HepG2 (cell line): ENCODE measurements around the gene CHCHD5. TPM values are rescaled to one million over a fixed set of nuclear protein-coding genes. Genes with fewer than 3 reads are reported as not detected.
A peak's percentile ranks its signal among the peaks of the same experiment; 100 is the strongest.

Experiments used
- AKNA ChIP-seq: sonication (generic); formaldehyde crosslinking; IDR thresholded peaks from 2 replicates; pipeline ENCODE4 v1.4.0; 2020; ENCODE audit warnings: missing genetic modification reagents, borderline replicate concordance
- ATF5 ChIP-seq: sonication (generic); formaldehyde crosslinking; IDR thresholded peaks from 2 replicates; pipeline ENCODE4 v1.4.0; 2020; ENCODE audit warnings: mild to moderate bottlenecking, low read depth, missing genetic modification reagents
- CBX1 ChIP-seq: IDR thresholded peaks from one replicate; pipeline ENCODE4 v1.6.1; 2016; ENCODE audit warnings: antibody characterized with exemption, low read depth
- E2F2 ChIP-seq: sonication (generic); formaldehyde crosslinking; IDR thresholded peaks from 2 replicates; pipeline ENCODE4 v1.4.0; 2020; ENCODE audit warnings: missing genetic modification reagents, borderline replicate concordance
- E2F5 ChIP-seq: sonication (generic); formaldehyde crosslinking; conservative IDR thresholded peaks from 2 replicates; pipeline ENCODE4 v1.4.0; 2020; ENCODE audit warnings: missing genetic modification reagents
- FOXJ3 ChIP-seq: sonication (generic); formaldehyde crosslinking; IDR thresholded peaks from 2 replicates; pipeline ENCODE4 v1.4.0; 2020; ENCODE audit warnings: missing genetic modification reagents, mild to moderate bottlenecking, borderline replicate concordance
- MBD4 ChIP-seq: IDR thresholded peaks from 2 replicates; pipeline ENCODE4 v1.6.1; 2012; ENCODE audit warnings: low read length, inconsistent platforms, borderline replicate concordance
- MTA3 ChIP-seq: sonication (generic); formaldehyde crosslinking; IDR thresholded peaks from 2 replicates; pipeline ENCODE4 v1.4.0; 2020; ENCODE audit warnings: missing genetic modification reagents
- PCBP1 ChIP-seq: fragments of 200-400 bp; formaldehyde crosslinking; IDR thresholded peaks from 2 replicates; pipeline ENCODE4 v1.6.1; 2017; ENCODE audit warnings: mild to moderate bottlenecking, low read depth, low read length, borderline replicate concordance
- PHF5A ChIP-seq: IDR thresholded peaks from one replicate; pipeline ENCODE4 v1.6.1; 2018; ENCODE audit warnings: low read depth, missing genetic modification reagents; ENCODE audit not compliant: unreplicated experiment
- RELA ChIP-seq: sonication (generic); formaldehyde crosslinking; IDR thresholded peaks from 2 replicates; pipeline ENCODE4 v1.4.0; 2020; ENCODE audit warnings: missing genetic modification reagents
- ZBTB25 ChIP-seq: IDR thresholded peaks from 2 replicates; pipeline ENCODE4 v1.6.1; 2018; ENCODE audit warnings: missing genetic modification reagents
- ZFY ChIP-seq: sonication (generic); formaldehyde crosslinking; IDR thresholded peaks from 2 replicates; pipeline ENCODE4 v1.4.0; 2020; ENCODE audit warnings: missing genetic modification reagents
- ZNF10 ChIP-seq: sonication (generic); formaldehyde crosslinking; IDR thresholded peaks from 2 replicates; pipeline ENCODE4 v1.4.0; 2020; ENCODE audit warnings: mild to moderate bottlenecking, low read depth, missing genetic modification reagents, borderline replicate concordance
- ZNF430 ChIP-seq: sonication (generic); formaldehyde crosslinking; IDR thresholded peaks from 2 replicates; pipeline ENCODE4 v1.9.0; 2021; ENCODE audit warnings: mild to moderate bottlenecking, missing genetic modification reagents
- ZNF629 ChIP-seq: sonication (generic); formaldehyde crosslinking; conservative IDR thresholded peaks from 2 replicates; pipeline ENCODE4 v1.5.0; 2020; ENCODE audit warnings: missing genetic modification reagents
- ZNF773 ChIP-seq: sonication (generic); formaldehyde crosslinking; IDR thresholded peaks from 2 replicates; pipeline ENCODE4 v1.4.0; 2020; ENCODE audit warnings: missing genetic modification reagents, borderline replicate concordance
- polyA plus RNA-seq, 8 experiments: library from polyadenylated mRNA; depleted of rRNA in 3 of 8; stranded (reverse) in 7 of 8; unstranded in 1 of 8; fragments of >200 nt; fragmentation: Illumina TruSeq in 4 of 8; extraction: Trizol in 4 of 8; gene quantifications; 2 replicates each; pipeline versions ENCODE4 v1.2.1 to v1.2.3, GENCODE V29; 2011 to 2016; ENCODE audit warnings: low read depth in 4 of 8, missing spikeins in 1 of 8, mixed read lengths in 1 of 8; ENCODE audit not compliant: insufficient read depth in 1 of 8
- total RNA-seq, 5 experiments: library from RNA; depleted of rRNA; stranded (reverse); fragments of >200 nt; fragmentation: Illumina TruSeq; extraction: Trizol; gene quantifications; 2 replicates each; pipeline ENCODE4 v1.2.3, GENCODE V29; 2016; ENCODE audit warnings: low read depth in 1 of 5

CHCHD5 gene
- total and polyA plus RNA-seq, 2 of the 13 experiments (the other 11 are each of a cell fraction or from before 2014, with no cell fraction given): 19.0 to 23.9 TPM

GRCh38 chr2:112542123-112542983 is 42.1 kb upstream of the CHCHD5 start, which contains the start of gene POLR1B (continued):
- TF ChIP-seq ZNF430 (peak; percentile 94), ZBTB25 (CRISPR knock-in tag) (peak; percentile 98), RELA (CRISPR knock-in tag) (peak; percentile 87; the same call in 1 of the 2 replicates), ZFY (CRISPR knock-in tag) (peak; percentile 97), ZNF629 (CRISPR knock-in tag) (peak; percentile 60), ZNF10 (no peak), CBX1 (peak; percentile 21), AKNA (CRISPR knock-in tag) (peak; percentile 67; the same call in 1 of the 2 replicates), PHF5A (CRISPR knock-in tag) (no peak), FOXJ3 (peak; percentile 67; the same call in 1 of the 2 replicates), E2F5 (CRISPR knock-in tag) (0 out of 2 replicates have a peak, but pooled peaks have one; percentile 37), MTA3 (CRISPR knock-in tag) (no peak), MBD4 (no peak), PCBP1 (peak; percentile 94), ATF5 (CRISPR knock-in tag) (0 out of 2 replicates have a peak, but pooled peaks have one; percentile 85), E2F2 (CRISPR knock-in tag) (peak; percentile 83; the same call in 1 of the 2 replicates), ZNF773 (peak; percentile 96)
